GM21723 (cell line): ENCODE measurements around the gene ADGRD2.

Experiments
- ATAC-seq: cut with Tn5 transposase; IDR thresholded peaks from one replicate; pipeline ENCODE4 v1.9.1; 2021; ENCODE audit warnings: mild to moderate bottlenecking, moderate library complexity; ENCODE audit not compliant: unreplicated experiment

Gene ADGRD2

GRCh38 chr9:124429530-124429867 lies 20.8 kb upstream of the ADGRD2 start:
- no peak for ATAC-seq

- ATAC-seq, result no peak
These were observed 13.9 kb upstream of the ADGRD2 start for GRCh38 chr9:124436320-124436719.

- no peak for ATAC-seq
These were observed 13.2 kb upstream of the ADGRD2 start for GRCh38 chr9:124437086-124437485.

GRCh38 chr9:124438091-124438490 lies 12.2 kb upstream of the ADGRD2 start:
- ATAC-seq, result no peak

GRCh38 chr9:124439086-124439485 lies 11.2 kb upstream of the ADGRD2 start:
- no peak for ATAC-seq

GRCh38 chr9:124439686-124440243 lies 10.5 kb upstream of the ADGRD2 start:
- no peak for ATAC-seq

GRCh38 chr9:124440786-124441185 lies 9.5 kb upstream of the ADGRD2 start:
- no peak for ATAC-seq

GRCh38 chr9:124441291-124441690 lies 9.0 kb upstream of the ADGRD2 start:
- no peak for ATAC-seq

- no peak for ATAC-seq
These were observed 7.9 kb upstream of the ADGRD2 start for GRCh38 chr9:124442379-124442778.

- no peak for ATAC-seq
These were observed 7.4 kb upstream of the ADGRD2 start for GRCh38 chr9:124442826-124443225.

- no peak for ATAC-seq
These were observed 6.6 kb upstream of the ADGRD2 start for GRCh38 chr9:124443625-124444024.

GRCh38 chr9:124444166-124444565 lies 6.1 kb upstream of the ADGRD2 start:
- no peak for ATAC-seq

GRCh38 chr9:124447297-124447661 lies 3.0 kb upstream of the ADGRD2 start:
- ATAC-seq, result no peak

- ATAC-seq, result no peak
These were observed 2.2 kb upstream of the ADGRD2 start for GRCh38 chr9:124448019-124448418.

GRCh38 chr9:124449381-124450151 lies 685 bp upstream of the ADGRD2 start:
- no peak for ATAC-seq

- ATAC-seq, result no peak
These were observed 845 bp downstream of the ADGRD2 start for GRCh38 chr9:124450931-124451661.

- ATAC-seq, result no peak
These were observed 2.1 kb downstream of the ADGRD2 start for GRCh38 chr9:124452326-124452725.

- no peak for ATAC-seq
These were observed 2.8 kb downstream of the ADGRD2 start for GRCh38 chr9:124452841-124453585.

GRCh38 chr9:124453586-124454191 lies 3.4 kb downstream of the ADGRD2 start:
- ATAC-seq, result no peak

GRCh38 chr9:124454296-124454695 lies 4.0 kb downstream of the ADGRD2 start:
- ATAC-seq, result no peak

- no peak for ATAC-seq
These were observed 4.7 kb downstream of the ADGRD2 start for GRCh38 chr9:124454791-124455443.
